GM10266 (cell line): ENCODE measurements around the gene TXLNG.
A peak's percentile ranks its signal among the peaks of the same experiment; 100 is the strongest.

Experiments used
- DNase-seq: peaks from one replicate; pipeline ENCODE4 v3.0.0; 2012; ENCODE audit errors: extremely low spot score
- CTCF ChIP-seq: IDR thresholded peaks from 2 replicates; pipeline ENCODE4 v1.5.1; 2012; ENCODE audit warnings: mild to moderate bottlenecking, low read depth; ENCODE audit not compliant: control insufficient read depth, insufficient read depth; ENCODE audit errors: missing control alignments

TXLNG gene

GRCh38 chrX:16892504-16893362 is 106.5 kb downstream of the TXLNG start:
- DNase-seq, result peak; percentile 40
- peak; percentile 73 for TF ChIP-seq CTCF
